Keratinocyte (primary cell): ENCODE data around the gene BMF. TPM values are rescaled to one million over a fixed set of nuclear protein-coding genes. Genes with fewer than 3 reads are reported as not detected.
A peak's percentile ranks its signal among the peaks of the same experiment; 100 is the strongest.

Experiments used
- DNase-seq: peaks from one replicate; pipeline ENCODE4 v3.0.0-alpha.2; 2011; ENCODE audit warnings: low read depth, missing footprints, low spot score
- FAIRE-seq: peaks from 2 replicates; lab custom pipeline; 2011; peaks lifted over from hg19 to GRCh38; lab: Jason Lieb, UNC
- H2AFZ ChIP-seq: 2 replicates; pipeline ENCODE4 v1.6.0; 2012; ENCODE audit warnings: low read length, control low read depth, inconsistent platforms; ENCODE audit not compliant: control insufficient read depth
- H3K27ac ChIP-seq: 2 replicates; pipeline ENCODE4 v1.5.1; 2011; ENCODE audit warnings: low read length; ENCODE audit not compliant: control insufficient read depth, insufficient read depth
- H3K27me3 ChIP-seq: 3 replicates; pipeline ENCODE4 v1.6.0; 2011; ENCODE audit warnings: low read length; ENCODE audit not compliant: control insufficient read depth, insufficient read depth; ENCODE audit errors: extremely low read depth
- H3K36me3 ChIP-seq, 2 experiments: 2 replicates in 1 of 2; 3 replicates in 1 of 2; pipeline ENCODE4 v1.5.1; 2011; ENCODE audit warnings: low read length in 2 of 2, mild to moderate bottlenecking in 1 of 2; ENCODE audit not compliant: control insufficient read depth in 2 of 2, insufficient read depth in 2 of 2; ENCODE audit errors: extremely low read depth in 1 of 2
- H3K4me1 ChIP-seq: 3 replicates; pipeline ENCODE4 v1.5.1; 2011; ENCODE audit warnings: low read length; ENCODE audit not compliant: control insufficient read depth, insufficient read depth; ENCODE audit errors: extremely low read depth
- H3K4me2 ChIP-seq: 3 replicates; pipeline ENCODE4 v1.6.0; 2011; ENCODE audit warnings: low read depth, low read length; ENCODE audit not compliant: control insufficient read depth, insufficient read depth; ENCODE audit errors: extremely low read depth
- H3K4me3 ChIP-seq, 3 experiments: fragments of 200-600 bp in 1 of 3; sonication (generic) in 1 of 3; 2 replicates in 2 of 3; 3 replicates in 1 of 3; pipeline ENCODE4 v1.5.1; 2011 to 2016; ENCODE audit warnings: low read length in 3 of 3, mild to moderate bottlenecking in 3 of 3, control low read depth in 2 of 3, inconsistent platforms in 1 of 3, low read depth in 1 of 3, mixed read lengths in 1 of 3, mixed run types in 1 of 3, moderate library complexity in 1 of 3; ENCODE audit not compliant: control insufficient read depth in 2 of 3, insufficient read depth in 2 of 3; ENCODE audit errors: extremely low read depth in 1 of 3
- H3K79me2 ChIP-seq: 2 replicates; pipeline ENCODE4 v1.6.0; 2012; ENCODE audit warnings: low read length; ENCODE audit not compliant: control insufficient read depth, insufficient read depth
- H3K9ac ChIP-seq: 3 replicates; pipeline ENCODE4 v1.6.0; 2011; ENCODE audit warnings: low read length; ENCODE audit not compliant: control insufficient read depth, insufficient read depth; ENCODE audit errors: extremely low read depth
- H3K9me1 ChIP-seq: 3 replicates; pipeline ENCODE4 v1.6.0; 2011; ENCODE audit warnings: low read length; ENCODE audit not compliant: control insufficient read depth, insufficient read depth; ENCODE audit errors: extremely low read depth
- H3K9me3 ChIP-seq: 2 replicates; pipeline ENCODE4 v1.5.1; 2012; ENCODE audit warnings: low read depth, low read length; ENCODE audit not compliant: control insufficient read depth
- H4K20me1 ChIP-seq: 3 replicates; pipeline ENCODE4 v1.6.0; 2011; ENCODE audit warnings: low read length; ENCODE audit not compliant: control insufficient read depth, insufficient read depth; ENCODE audit errors: extremely low read depth
- EZH2 ChIP-seq: IDR thresholded peaks from one replicate; pipeline ENCODE4 v1.6.1; 2012; ENCODE audit warnings: inconsistent platforms, mild to moderate bottlenecking, low read length, moderate library complexity
- dilution Hi-C: fragments of 300-500 bp; cut with MboI; formaldehyde crosslinking; loops from one replicate; pipeline ENCODE4 v1.7.0; 2020; ENCODE audit warnings: low sequenced_read_pairs; ENCODE audit not compliant: extremely low pct_ligation_motif_present
- polyA plus RNA-seq, 5 experiments: library from polyadenylated mRNA; depleted of rRNA in 3 of 5; stranded (reverse) in 3 of 5; stranded (forward) in 1 of 5; unstranded in 1 of 5; fragments of >200 nt; gene quantifications; 1 replicate in 1 of 5; 2 replicates in 3 of 5; 3 replicates in 1 of 5; pipeline versions ENCODE4 v1.2.1 to v1.2.3, GENCODE V29; 2011 to 2012; ENCODE audit warnings: missing spikeins in 2 of 5, low read depth in 1 of 5, low replicate concordance in 1 of 5
- TF ChIP-seq, protein P1 (sequence below), 3 experiments: IDR thresholded peaks in 1 of 3; conservative IDR thresholded peaks in 1 of 3; optimal IDR thresholded peaks in 1 of 3; 2 replicates in 2 of 3; 3 replicates in 1 of 3; pipeline versions ENCODE3 to v1.5.1; 2011; ENCODE audit warnings: low read length in 3 of 3, mild to moderate bottlenecking in 3 of 3, moderate library complexity in 2 of 3, control low read depth in 1 of 3, inconsistent platforms in 1 of 3; ENCODE audit not compliant: insufficient read depth in 2 of 3; ENCODE audit errors: extremely low read depth in 1 of 3

BMF gene
- polyA plus RNA-seq, 1 donor (not counting 4 experiments of a cell fraction or from before 2014, with no cell fraction given), result 0.13 TPM

- DNase-seq (no peak), FAIRE-seq (no peak)
- no peak overlapping the region for H2AFZ ChIP-seq
Measured at GRCh38 chr15:40055576-40056293, 52.9 kb downstream of the BMF start.

GRCh38 chr15:40054855-40055575, 53.7 kb downstream of the BMF start:
- H3K9me3 ChIP-seq, result no peaks in the 10 kb centered on the region
- H3K9me1 ChIP-seq, result no peaks in the 10 kb centered on the region
- peak overlapping the region; percentile 36 for H3K4me2 ChIP-seq
- peaks cover 24% of the 10 kb centered on the region for H3K4me1 ChIP-seq
- H3K36me3 ChIP-seq, result no peaks in the 10 kb centered on the region
- no peak overlapping the region for H3K4me3 ChIP-seq
- no peak overlapping the region for H3K9ac ChIP-seq
- H3K27me3 ChIP-seq, result no peaks in the 10 kb centered on the region
- dilution Hi-C loops, result no loop called here
- DNase-seq (no peak), FAIRE-seq (no peak)
- no peaks in the 10 kb centered on the region for H3K79me2 ChIP-seq
- no peak overlapping the region for H3K27ac ChIP-seq
- H4K20me1 ChIP-seq, result peaks cover 3% of the 10 kb centered on the region
- TF ChIP-seq, protein P1, sequence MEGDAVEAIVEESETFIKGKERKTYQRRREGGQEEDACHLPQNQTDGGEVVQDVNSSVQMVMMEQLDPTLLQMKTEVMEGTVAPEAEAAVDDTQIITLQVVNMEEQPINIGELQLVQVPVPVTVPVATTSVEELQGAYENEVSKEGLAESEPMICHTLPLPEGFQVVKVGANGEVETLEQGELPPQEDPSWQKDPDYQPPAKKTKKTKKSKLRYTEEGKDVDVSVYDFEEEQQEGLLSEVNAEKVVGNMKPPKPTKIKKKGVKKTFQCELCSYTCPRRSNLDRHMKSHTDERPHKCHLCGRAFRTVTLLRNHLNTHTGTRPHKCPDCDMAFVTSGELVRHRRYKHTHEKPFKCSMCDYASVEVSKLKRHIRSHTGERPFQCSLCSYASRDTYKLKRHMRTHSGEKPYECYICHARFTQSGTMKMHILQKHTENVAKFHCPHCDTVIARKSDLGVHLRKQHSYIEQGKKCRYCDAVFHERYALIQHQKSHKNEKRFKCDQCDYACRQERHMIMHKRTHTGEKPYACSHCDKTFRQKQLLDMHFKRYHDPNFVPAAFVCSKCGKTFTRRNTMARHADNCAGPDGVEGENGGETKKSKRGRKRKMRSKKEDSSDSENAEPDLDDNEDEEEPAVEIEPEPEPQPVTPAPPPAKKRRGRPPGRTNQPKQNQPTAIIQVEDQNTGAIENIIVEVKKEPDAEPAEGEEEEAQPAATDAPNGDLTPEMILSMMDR (optimal IDR thresholded peaks at IDR 0.05 in 1 of 3, IDR thresholded peaks at IDR 0.05 in 1 of 3, conservative IDR thresholded peaks at IDR 0.05 in 1 of 3; ENCODE audit: extremely low read depth in 1 of 3, insufficient read depth in 2 of 3, low read length in 3 of 3), result no peak
- no peak for TF ChIP-seq EZH2
- no peak overlapping the region for H2AFZ ChIP-seq

More at GRCh38 chr15:40055576-40056293, 52.9 kb downstream of the BMF start:
- Histone ChIP-seq H3K36me3 (no peaks in the 10 kb centered on the region), H3K4me2 (peak overlapping the region; percentile 36), H3K4me3 (no peak overlapping the region), H3K4me1 (peaks cover 24% of the 10 kb centered on the region), H3K9me1 (no peaks in the 10 kb centered on the region), H3K9ac (no peak overlapping the region), H3K27ac (no peak overlapping the region), H3K9me3 (no peaks in the 10 kb centered on the region), H3K27me3 (peaks cover under 1% of the 10 kb centered on the region), H3K79me2 (no peaks in the 10 kb centered on the region), H4K20me1 (peaks cover 3% of the 10 kb centered on the region)
- TF ChIP-seq, protein P1 (optimal IDR thresholded peaks at IDR 0.05 in 1 of 3, IDR thresholded peaks at IDR 0.05 in 1 of 3, conservative IDR thresholded peaks at IDR 0.05 in 1 of 3; ENCODE audit: extremely low read depth in 1 of 3, insufficient read depth in 2 of 3, low read length in 3 of 3), result no peak
- no peak for TF ChIP-seq EZH2
- dilution Hi-C loops, result no loop called here
